ENCODE results near the gene NSRP1.
"Not testable (repeated sequence)": the region's sequence is repeated elsewhere in the genome, so short reads cannot be mapped to it uniquely, and the experiment has no call there.

NSRP1 gene

DNA sequence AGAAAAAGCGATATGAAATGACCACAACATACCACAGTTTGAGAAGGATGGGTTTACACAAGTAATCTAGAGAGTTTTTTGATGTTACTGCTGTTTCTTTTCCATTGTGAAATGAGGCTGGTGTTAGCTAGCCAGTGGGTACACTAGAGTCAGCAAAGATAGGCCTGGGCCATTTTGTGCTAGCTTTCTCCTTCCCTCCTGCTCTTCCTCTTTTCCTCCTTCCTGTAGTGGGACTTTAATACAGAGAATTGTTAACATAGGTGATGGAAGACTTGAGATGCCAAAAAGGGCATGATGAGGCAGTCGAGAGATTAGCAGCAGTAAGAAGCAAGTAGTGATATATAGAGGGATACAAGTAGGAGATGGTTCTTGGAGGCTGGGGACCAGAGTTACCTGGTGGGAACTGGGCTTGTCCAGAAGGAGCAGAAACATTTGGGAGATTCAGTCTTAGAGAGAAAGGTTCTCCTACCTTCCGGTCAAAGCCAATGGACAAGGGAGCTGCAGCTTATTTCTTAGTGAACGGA is 7.7 kb downstream of the NSRP1 start:
- no peak for DNase-seq

- DNase-seq: no peak
Measured at GRCh38 chr17:30130121-30130520, 13.5 kb downstream of the NSRP1 start.

DNA sequence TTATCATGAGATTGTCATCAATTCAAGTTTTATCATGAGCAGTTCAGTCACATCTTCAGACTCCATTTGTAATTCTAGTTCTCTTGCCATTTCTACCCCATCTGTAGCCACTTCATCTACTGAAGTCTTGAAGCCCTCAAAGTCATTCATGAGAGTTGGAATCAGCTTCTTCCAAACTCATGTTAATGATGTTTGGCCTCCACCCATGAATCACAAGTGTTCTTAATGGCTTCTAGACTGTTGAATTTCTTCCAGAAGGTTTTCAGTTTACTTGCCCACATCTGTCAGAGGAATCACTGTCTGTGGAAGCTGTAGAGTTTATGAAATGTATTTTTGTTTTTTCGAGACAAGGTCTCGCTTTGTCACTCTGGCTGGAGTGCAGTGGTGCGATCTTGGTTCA is 16.0 kb downstream of the NSRP1 start:
- DNase-seq: no peak

GRCh38 chr17:30133197-30133596 is 16.6 kb downstream of the NSRP1 start:
- DNase-seq: no peak

GRCh38 chr17:30134551-30134950 is 17.9 kb downstream of the NSRP1 start:
- DNase-seq: no peak

- no peak for DNase-seq
Measured at GRCh38 chr17:30137158-30137557, 20.5 kb downstream of the NSRP1 start.

GRCh38 chr17:30147860-30148259 is 31.2 kb downstream of the NSRP1 start:
- not testable (repeated sequence) for DNase-seq

DNA sequence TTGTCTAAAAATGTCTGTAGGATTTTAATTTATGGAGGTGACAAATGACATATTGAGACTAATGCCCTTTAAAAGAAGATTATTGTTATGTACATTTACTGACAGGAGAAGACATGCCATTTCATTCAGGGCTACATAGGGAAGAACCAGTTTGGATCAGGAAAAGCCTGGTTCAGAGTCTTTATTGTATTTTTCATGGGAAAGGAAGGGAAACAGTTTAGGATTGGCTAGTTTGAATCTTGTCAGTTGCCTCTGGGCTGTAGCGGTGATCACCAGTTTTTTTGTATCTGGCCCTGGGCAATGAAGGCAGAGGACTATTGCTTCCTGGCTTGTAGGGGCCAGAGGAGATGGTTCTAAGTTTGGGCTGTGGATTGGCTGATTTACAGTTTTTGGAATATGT is 31.8 kb downstream of the NSRP1 start:
- no peak for DNase-seq

DNA sequence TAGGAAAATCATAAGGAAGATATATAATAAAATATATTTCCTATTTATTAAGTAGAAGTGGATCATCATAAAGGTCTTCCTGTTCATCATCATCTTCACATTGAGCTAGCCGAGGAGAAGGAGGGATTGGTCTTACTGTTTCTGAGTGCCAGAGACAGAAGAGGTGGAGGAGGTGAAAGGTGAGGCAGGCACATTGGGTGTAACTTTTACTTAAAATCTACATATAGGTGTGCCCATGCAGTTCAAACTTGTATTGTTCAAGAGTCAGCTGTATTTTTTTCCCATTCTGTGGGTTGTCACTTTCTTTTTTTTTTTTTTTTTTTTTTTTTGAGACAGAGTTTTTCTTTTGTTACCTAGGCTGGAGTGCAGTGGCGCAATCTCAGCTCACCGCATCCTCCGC is 34.9 kb downstream of the NSRP1 start:
- no peak for DNase-seq

DNA sequence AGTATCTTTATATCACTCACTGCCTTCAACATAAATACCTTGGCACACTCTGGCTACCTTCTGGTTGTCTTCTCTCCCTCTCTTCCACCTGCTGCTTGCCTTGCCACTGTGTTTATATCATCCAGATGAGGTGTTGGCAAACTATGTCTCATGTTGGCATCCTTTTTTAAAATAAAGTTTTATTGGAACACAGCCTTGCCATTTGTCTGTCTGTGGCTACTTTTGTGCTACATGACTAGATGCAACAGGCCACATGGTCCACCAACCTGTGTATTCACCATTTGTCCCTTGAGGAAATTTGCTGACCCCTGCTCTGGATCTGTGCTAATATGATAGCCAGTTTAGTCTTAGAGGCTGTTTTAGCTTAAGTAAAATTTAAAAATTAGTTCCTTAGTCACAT is 36.8 kb downstream of the NSRP1 start:
- DNase-seq: no peak

DNA sequence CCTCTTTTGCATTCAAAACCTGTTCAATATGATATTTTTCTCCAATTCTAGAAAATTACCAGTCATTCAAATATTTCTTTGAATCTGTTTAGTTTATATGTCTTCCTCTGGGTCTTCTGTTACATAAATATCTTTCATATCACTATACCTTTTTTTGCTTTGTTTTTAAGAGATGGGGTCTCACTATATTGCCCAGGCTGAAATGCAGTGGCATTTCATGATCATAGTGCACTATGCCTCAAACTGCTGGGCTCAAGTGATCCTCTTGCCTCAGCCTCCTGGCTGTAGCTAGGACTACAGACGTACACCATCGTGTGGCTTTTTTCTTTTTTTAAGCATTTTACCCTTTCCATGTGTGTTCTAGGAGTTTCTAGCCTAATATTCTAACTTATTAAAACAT is 38.8 kb downstream of the NSRP1 start:
- DNase-seq: no peak

DNA sequence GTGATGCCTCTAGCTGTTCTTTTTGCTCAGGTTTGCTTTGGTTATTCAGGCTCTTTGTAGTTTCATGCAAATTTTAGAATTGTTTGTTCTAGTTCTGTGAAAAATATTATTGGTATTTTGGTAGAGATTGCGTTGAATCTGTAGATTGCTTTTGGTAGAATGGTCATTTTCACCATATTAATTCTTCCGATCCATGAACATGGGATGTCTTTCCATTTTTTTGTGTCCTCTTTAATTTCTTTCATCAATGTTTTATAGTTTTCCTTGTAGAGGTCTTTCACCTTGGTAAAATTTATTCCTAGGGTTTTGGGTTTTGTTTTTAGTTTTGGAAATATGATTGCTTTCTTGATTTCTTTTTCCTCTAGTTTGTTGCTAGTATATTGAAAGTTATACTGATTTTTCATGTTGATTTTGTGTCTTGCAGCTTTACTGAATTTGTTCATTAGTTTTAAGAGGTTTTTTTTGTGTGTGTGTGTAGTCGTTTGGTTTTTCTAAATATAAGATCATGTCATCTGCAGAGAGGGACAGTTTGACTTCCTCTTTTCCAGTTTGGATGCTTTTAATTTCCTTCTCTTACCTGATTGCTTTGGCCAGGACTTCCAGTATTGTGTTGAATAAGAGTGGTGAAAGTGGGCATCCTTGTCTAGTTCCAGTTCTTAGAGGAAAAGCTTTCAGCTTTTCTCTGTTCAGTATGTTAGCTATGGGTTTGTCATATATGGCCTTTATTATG is 42.4 kb downstream of the NSRP1 start:
- no peak for DNase-seq

DNA sequence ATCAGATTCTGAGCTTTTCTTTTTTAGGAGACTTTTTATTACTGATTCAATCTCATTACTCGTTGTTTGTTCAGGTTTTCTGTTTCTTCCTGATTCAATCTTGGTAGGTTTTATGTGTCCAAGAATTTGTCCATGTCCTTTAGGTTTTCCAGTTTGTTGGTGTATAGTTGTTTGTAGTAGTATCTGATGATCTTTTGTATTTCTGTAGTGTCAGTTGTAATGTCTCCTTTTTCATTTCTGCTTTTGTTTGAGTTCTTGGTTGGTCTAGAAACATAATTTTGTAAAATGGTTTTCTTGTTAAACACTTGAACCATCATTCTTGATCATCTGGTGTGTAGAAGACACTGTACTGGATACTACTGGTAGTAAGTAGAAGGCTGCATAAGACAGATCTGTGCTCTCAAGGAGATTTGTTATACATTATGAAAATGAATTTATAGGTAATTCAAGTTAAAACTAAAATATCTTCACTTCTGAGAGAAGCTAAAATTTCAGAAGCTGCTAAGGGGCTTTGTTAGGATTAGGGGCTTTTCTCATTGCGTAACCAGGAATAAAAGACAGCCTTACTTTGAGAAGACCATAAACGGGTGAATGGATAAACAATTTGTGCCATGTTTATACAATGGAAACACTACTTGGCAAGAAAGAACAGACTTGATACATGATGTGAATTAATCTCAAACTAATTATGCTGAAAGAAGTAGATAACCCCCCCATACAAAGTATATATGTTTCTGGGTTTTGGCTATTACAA is 44.0 kb downstream of the NSRP1 start:
- DNase-seq: no peak

- no peak for DNase-seq
Measured at GRCh38 chr17:30161601-30162000, 45.0 kb downstream of the NSRP1 start.

DNA sequence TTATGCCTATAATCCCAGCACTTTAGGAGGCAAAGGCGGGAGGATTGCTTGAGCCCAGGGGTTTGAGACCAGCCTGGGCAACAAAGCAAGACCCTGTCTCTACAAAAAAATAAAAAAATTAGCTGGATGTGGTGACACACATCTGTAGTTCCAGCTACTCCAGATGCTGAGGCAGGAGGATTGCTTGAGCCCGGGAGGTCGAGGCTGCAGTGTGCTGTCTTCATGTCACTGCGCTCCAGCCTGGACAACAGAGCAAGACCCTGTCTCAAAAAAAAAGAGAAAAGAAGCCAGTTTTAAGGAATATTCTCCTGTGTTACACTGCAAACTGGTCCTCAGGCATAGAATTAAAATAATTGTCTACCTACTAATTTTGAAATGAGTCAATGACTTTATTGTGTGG is 47.9 kb downstream of the NSRP1 start:
- DNase-seq: no peak

DNA sequence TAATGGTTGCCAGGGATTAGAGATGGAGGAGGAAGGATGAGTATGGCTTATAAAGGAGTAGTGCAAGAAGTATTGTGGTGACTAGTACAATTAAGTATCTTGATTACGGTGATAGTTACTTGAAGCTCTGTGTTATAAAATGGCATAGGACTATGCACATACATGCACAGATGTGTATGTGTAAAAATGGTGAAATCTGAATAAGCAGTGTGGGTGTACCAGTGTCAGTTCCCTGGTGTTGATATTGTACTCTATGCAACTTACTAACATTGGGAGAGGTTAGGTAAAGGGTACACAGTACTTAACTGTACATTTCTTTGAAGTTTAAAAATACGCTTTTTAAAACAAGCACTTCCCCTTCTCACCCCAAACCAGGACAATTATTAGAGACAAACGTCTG is 48.5 kb downstream of the NSRP1 start:
- no peak for DNase-seq

DNA sequence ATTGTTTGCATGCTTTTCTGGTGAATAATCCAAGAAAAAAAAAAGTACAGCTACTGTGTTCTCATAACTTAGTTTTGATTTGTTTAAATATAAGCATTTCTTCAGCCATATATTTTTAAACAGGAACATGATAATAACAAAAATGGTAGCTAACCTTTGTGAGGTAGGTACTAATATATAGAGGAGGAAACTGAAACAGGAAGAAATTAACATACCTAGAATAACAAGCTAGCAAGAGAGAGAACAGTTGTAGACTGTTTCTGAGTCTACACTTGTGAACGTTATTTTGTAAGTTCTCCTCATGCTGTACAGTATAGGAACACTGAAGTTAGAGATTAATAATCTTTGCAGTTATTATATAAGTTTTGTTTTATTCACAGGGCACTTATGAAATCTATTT is 49.3 kb downstream of the NSRP1 start:
- no peak for DNase-seq

- DNase-seq: no peak
Measured at GRCh38 chr17:30170415-30170987, 53.9 kb downstream of the NSRP1 start.

DNA sequence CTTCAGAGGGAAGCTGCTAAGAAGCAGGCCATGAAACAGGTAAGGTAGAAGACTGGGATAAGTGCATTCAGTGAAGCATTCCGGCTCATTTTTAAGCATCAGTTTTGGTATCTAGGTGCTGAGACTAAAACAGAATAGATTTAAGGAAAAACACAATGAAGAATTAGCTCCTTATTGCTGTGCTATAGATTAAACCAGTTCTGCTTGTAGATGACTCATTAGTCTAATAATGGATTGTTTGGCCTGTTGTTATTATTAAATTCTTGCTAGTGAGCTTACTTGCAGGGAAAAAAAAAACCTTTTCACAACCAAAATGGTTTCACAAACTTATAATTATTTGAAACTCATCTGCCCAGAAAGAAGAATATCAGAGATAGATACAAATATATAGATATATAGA is 55.9 kb downstream of the NSRP1 start:
- DNase-seq: no peak

GRCh38 chr17:30173649-30174048 is 57.0 kb downstream of the NSRP1 start:
- no peak for DNase-seq

DNA sequence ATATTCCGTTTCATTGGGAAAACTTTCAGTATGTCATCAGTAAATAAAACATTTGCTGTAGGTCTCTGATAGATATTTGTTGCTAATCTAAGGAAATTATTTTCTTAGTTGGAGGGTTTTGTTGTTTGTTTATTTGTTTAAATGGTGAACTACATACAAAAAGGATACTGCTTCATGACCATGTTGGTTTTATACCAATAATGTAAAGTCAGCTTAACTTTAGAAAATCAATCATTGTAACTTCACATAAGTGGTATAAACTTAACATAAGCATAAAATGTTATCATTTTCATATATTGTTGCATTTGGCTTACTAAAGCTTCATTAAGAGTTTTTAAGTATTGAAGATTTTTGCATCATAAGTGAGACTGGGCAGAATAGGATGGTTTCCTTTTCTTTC is 57.9 kb downstream of the NSRP1 start:
- DNase-seq: no peak

- DNase-seq: no peak
Measured at GRCh38 chr17:30176855-30177254, 60.2 kb downstream of the NSRP1 start.

- no peak for DNase-seq
Measured at GRCh38 chr17:30186761-30187160, 70.1 kb downstream of the NSRP1 start.

DNA sequence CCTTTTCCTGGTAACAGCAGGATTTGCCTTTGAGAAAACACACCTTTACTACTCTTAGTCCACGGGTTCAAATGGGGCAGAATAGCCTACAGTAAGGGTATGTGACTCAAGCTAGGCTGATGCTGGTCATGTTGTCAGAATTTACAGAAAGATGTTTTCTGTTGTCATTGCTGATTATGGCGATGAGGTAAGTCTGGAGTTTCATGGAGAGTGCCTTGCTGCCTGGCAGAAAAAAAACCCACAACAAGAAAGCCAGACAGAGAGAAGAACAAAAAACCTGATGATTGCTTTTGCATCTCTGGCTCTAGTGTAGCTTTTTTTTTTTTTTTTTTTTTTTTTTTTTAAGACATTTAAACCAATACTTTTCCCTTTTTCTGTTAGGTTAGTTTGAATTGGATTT is 71.0 kb downstream of the NSRP1 start:
- no peak for DNase-seq

Data from amniotic stem cell (primary cell).